ENCODE results near the gene BIRC2.

Gene BIRC2

GRCh38 chr11:102361086-102362031, 14.3 kb downstream of the BIRC2 start:
- Histone ChIP-seq H2AFZ (ENCODE audit: low read length) (no peak overlapping the region), H2BK120ac (ENCODE audit: low read depth, low read length) (no peak overlapping the region), H3K4me1 (ENCODE audit: control insufficient read depth in 2 of 2, insufficient read depth in 1 of 2, low read depth in 1 of 2, low read length in 2 of 2) (no peaks in the 10 kb centered on the region), H2BK12ac (ENCODE audit: low read length) (no peak overlapping the region), H3K9me3 (replicated peaks in 1 of 2; ENCODE audit: control insufficient read depth in 2 of 2, insufficient read depth in 1 of 2, low read depth in 1 of 2, low read length in 2 of 2) (peaks cover 0 to 26% of the 10 kb centered on the region in 2 donors), H3K79me1 (ENCODE audit: low read depth, low read length) (no peaks in the 10 kb centered on the region), H3K23ac (ENCODE audit: low read depth, low read length, poor library complexity) (no peak overlapping the region), H3K27me3 (ENCODE audit: control insufficient read depth in 3 of 3, insufficient read depth in 3 of 3, low read depth in 1 of 3, low read length in 3 of 3) (no peaks in the 10 kb centered on the region), H3K4me3 (ENCODE audit: low read length in 2 of 2) (no peak overlapping the region), H2AK5ac (ENCODE audit: low read depth, low read length) (no peak overlapping the region), H4K8ac (ENCODE audit: low read depth, low read length) (no peak overlapping the region), H3K9ac (ENCODE audit: low read depth, low read length, poor library complexity) (no peak overlapping the region), H3K14ac (ENCODE audit: low read length) (no peak overlapping the region), H3K27ac (replicated peaks; ENCODE audit: low read length) (no peak overlapping the region), H3K4ac (ENCODE audit: low read length) (no peak overlapping the region), H2BK15ac (ENCODE audit: low read length) (no peak overlapping the region), H4K91ac (ENCODE audit: low read depth, low read length, poor library complexity) (no peak overlapping the region), H3K4me2 (ENCODE audit: insufficient read depth, low read length, poor library complexity, severe bottlenecking) (no peak overlapping the region), H3K36me3 (replicated peaks in 1 of 2; ENCODE audit: control insufficient read depth in 2 of 2, insufficient read depth in 2 of 2, low read length in 2 of 2) (peaks cover 8 to 90% of the 10 kb centered on the region in 2 donors), H3K18ac (ENCODE audit: low read length) (no peak overlapping the region), H2BK5ac (ENCODE audit: low read length) (no peak overlapping the region)
- no peak for DNase-seq (ENCODE audit: low spot score)
- no CpG with 5 or more reads among the region's 5 CpGs for WGBS, 2 donors (ENCODE audit: extremely low coverage in 2 of 2, insufficient read length in 2 of 2, insufficient replicate concordance in 1 of 2)

DNA sequence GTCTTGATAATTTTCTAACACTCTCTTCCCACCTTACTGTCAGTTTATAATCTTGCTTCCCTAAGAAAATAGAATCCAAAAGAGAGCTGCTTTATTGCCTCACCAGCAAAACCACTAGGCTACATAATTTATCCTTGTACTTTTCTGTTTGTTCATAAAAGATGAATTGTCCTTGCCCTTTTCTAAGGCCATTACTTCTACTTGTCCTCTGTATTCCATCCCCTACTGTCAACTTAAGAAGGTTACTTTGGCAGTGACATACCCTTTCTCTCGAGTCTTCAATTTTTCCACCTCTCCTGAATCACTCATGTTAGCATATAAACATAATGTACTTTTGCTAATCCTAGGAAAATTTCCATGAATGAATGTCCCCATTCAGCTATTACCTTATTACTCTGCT, 18.0 kb downstream of the BIRC2 start:
- Histone ChIP-seq H2AFZ (ENCODE audit: low read length) (no peak overlapping the region), H4K91ac (ENCODE audit: low read depth, low read length, poor library complexity) (no peak overlapping the region), H3K79me1 (ENCODE audit: low read depth, low read length) (no peaks in the 10 kb centered on the region), H3K36me3 (replicated peaks in 1 of 2; ENCODE audit: control insufficient read depth in 2 of 2, insufficient read depth in 2 of 2, low read length in 2 of 2) (peaks cover 11 to 86% of the 10 kb centered on the region in 2 donors), H3K4ac (ENCODE audit: low read length) (no peak overlapping the region), H3K9me3 (replicated peaks in 1 of 2; ENCODE audit: control insufficient read depth in 2 of 2, insufficient read depth in 1 of 2, low read depth in 1 of 2, low read length in 2 of 2) (peaks cover 0 to 5% of the 10 kb centered on the region in 2 donors), H2BK5ac (ENCODE audit: low read length) (no peak overlapping the region), H2BK120ac (ENCODE audit: low read depth, low read length) (no peak overlapping the region), H3K4me3 (ENCODE audit: low read length in 2 of 2) (no peak overlapping the region), H3K27ac (replicated peaks; ENCODE audit: low read length) (no peak overlapping the region), H2BK12ac (ENCODE audit: low read length) (no peak overlapping the region), H3K27me3 (ENCODE audit: control insufficient read depth in 3 of 3, insufficient read depth in 3 of 3, low read depth in 1 of 3, low read length in 3 of 3) (no peaks in the 10 kb centered on the region), H3K18ac (ENCODE audit: low read length) (no peak overlapping the region), H3K4me2 (ENCODE audit: insufficient read depth, low read length, poor library complexity, severe bottlenecking) (no peak overlapping the region), H3K14ac (ENCODE audit: low read length) (no peak overlapping the region), H3K9ac (ENCODE audit: low read depth, low read length, poor library complexity) (no peak overlapping the region), H2BK15ac (ENCODE audit: low read length) (no peak overlapping the region), H3K4me1 (ENCODE audit: control insufficient read depth in 2 of 2, insufficient read depth in 1 of 2, low read depth in 1 of 2, low read length in 2 of 2) (no peaks in the 10 kb centered on the region), H4K8ac (ENCODE audit: low read depth, low read length) (no peak overlapping the region), H3K23ac (ENCODE audit: low read depth, low read length, poor library complexity) (no peak overlapping the region), H2AK5ac (ENCODE audit: low read depth, low read length) (no peak overlapping the region)
- DNase-seq (ENCODE audit: low spot score) = no peak
- no CpG with 5 or more reads among the region's 1 CpG for WGBS, 2 donors (ENCODE audit: extremely low coverage in 2 of 2, insufficient read length in 2 of 2, insufficient replicate concordance in 1 of 2)

DNA sequence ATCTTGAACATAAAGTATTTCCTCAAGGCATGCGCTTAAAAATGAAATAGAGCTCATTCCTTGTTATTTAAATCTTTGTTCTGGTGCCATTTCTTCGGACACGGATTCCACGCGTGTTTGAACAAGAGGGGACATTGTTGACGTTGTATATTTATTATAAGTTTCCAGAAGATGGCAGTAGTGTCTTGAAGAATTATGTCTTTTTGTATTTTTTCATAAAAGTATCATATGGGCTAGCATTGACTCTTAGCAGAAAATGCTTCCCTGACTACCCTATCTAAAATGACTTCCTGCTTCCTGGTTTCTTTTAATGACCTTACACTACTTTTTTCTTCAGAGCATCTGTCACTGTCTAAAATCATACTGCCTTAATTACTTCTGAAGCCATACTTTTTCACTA, 20.4 kb downstream of the BIRC2 start:
- Histone ChIP-seq H3K27me3 (ENCODE audit: control insufficient read depth in 3 of 3, insufficient read depth in 3 of 3, low read depth in 1 of 3, low read length in 3 of 3) (no peaks in the 10 kb centered on the region), H3K4me1 (ENCODE audit: control insufficient read depth in 2 of 2, insufficient read depth in 1 of 2, low read depth in 1 of 2, low read length in 2 of 2) (no peaks in the 10 kb centered on the region), H3K4me2 (ENCODE audit: insufficient read depth, low read length, poor library complexity, severe bottlenecking) (no peak overlapping the region), H3K18ac (ENCODE audit: low read length) (no peak overlapping the region), H3K14ac (ENCODE audit: low read length) (no peak overlapping the region), H3K4me3 (ENCODE audit: low read length in 2 of 2) (no peak overlapping the region), H3K4ac (ENCODE audit: low read length) (no peak overlapping the region), H4K91ac (ENCODE audit: low read depth, low read length, poor library complexity) (no peak overlapping the region), H2AK5ac (ENCODE audit: low read depth, low read length) (no peak overlapping the region), H2AFZ (ENCODE audit: low read length) (no peak overlapping the region), H3K9me3 (replicated peaks in 1 of 2; ENCODE audit: control insufficient read depth in 2 of 2, insufficient read depth in 1 of 2, low read depth in 1 of 2, low read length in 2 of 2) (peaks cover 0 to 5% of the 10 kb centered on the region in 2 donors), H2BK12ac (ENCODE audit: low read length) (no peak overlapping the region), H2BK5ac (ENCODE audit: low read length) (no peak overlapping the region), H3K27ac (replicated peaks; ENCODE audit: low read length) (no peak overlapping the region), H2BK120ac (ENCODE audit: low read depth, low read length) (no peak overlapping the region), H3K23ac (ENCODE audit: low read depth, low read length, poor library complexity) (no peak overlapping the region), H4K8ac (ENCODE audit: low read depth, low read length) (no peak overlapping the region), H2BK15ac (ENCODE audit: low read length) (no peak overlapping the region), H3K36me3 (replicated peaks in 1 of 2; ENCODE audit: control insufficient read depth in 2 of 2, insufficient read depth in 2 of 2, low read length in 2 of 2) (peaks cover 11 to 63% of the 10 kb centered on the region in 2 donors), H3K79me1 (ENCODE audit: low read depth, low read length) (no peaks in the 10 kb centered on the region), H3K9ac (ENCODE audit: low read depth, low read length, poor library complexity) (no peak overlapping the region)
- DNase-seq (ENCODE audit: low spot score) = no peak
- WGBS, 2 donors (ENCODE audit: extremely low coverage in 2 of 2, insufficient read length in 2 of 2, insufficient replicate concordance in 1 of 2) = no CpG with 5 or more reads among the region's 6 CpGs

DNA sequence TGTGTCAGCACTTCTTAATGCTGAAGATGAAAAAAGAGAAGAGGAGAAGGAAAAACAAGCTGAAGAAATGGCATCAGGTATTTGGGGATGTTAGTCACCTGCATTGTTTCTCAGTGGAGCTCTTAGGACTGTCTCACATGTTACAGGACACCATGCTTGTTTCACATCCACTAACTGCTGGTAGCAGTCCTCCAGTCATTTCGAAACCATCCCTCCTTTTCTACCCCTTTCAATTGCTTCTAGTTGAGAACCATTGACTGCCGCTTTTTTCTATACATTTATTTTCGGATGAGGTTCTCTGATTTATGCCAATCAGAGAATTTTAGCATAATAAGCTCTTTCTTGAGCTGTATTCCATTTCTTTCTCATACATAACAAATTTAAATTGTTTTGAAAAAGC, 21.5 kb downstream of the BIRC2 start:
- H3K27me3 ChIP-seq (ENCODE audit: control insufficient read depth in 3 of 3, insufficient read depth in 3 of 3, low read depth in 1 of 3, low read length in 3 of 3) = no peaks in the 10 kb centered on the region
- peaks cover 11 to 52% of the 10 kb centered on the region in 2 donors for H3K36me3 ChIP-seq (replicated peaks in 1 of 2; ENCODE audit: control insufficient read depth in 2 of 2, insufficient read depth in 2 of 2, low read length in 2 of 2)
- DNase-seq (ENCODE audit: low spot score) = no peak
- H3K18ac ChIP-seq (ENCODE audit: low read length) = no peak overlapping the region
- H2BK15ac ChIP-seq (ENCODE audit: low read length) = no peak overlapping the region
- no peak overlapping the region for H3K27ac ChIP-seq (replicated peaks; ENCODE audit: low read length)
- H2BK120ac ChIP-seq (ENCODE audit: low read depth, low read length) = no peak overlapping the region
- H3K23ac ChIP-seq (ENCODE audit: low read depth, low read length, poor library complexity) = no peak overlapping the region
- no peak overlapping the region for H3K4me2 ChIP-seq (ENCODE audit: insufficient read depth, low read length, poor library complexity, severe bottlenecking)
- no peak overlapping the region for H2AFZ ChIP-seq (ENCODE audit: low read length)
- no peak overlapping the region for H3K4ac ChIP-seq (ENCODE audit: low read length)
- H4K8ac ChIP-seq (ENCODE audit: low read depth, low read length) = no peak overlapping the region
- no CpG with 5 or more reads among the region's 3 CpGs for WGBS, 2 donors (ENCODE audit: extremely low coverage in 2 of 2, insufficient read length in 2 of 2, insufficient replicate concordance in 1 of 2)
- no peak overlapping the region for H2BK5ac ChIP-seq (ENCODE audit: low read length)
- peaks cover 0 to 5% of the 10 kb centered on the region in 2 donors for H3K9me3 ChIP-seq (replicated peaks in 1 of 2; ENCODE audit: control insufficient read depth in 2 of 2, insufficient read depth in 1 of 2, low read depth in 1 of 2, low read length in 2 of 2)
- no peak overlapping the region for H2BK12ac ChIP-seq (ENCODE audit: low read length)
- no peaks in the 10 kb centered on the region for H3K79me1 ChIP-seq (ENCODE audit: low read depth, low read length)
- H4K91ac ChIP-seq (ENCODE audit: low read depth, low read length, poor library complexity) = no peak overlapping the region
- no peaks in the 10 kb centered on the region for H3K4me1 ChIP-seq (ENCODE audit: control insufficient read depth in 2 of 2, insufficient read depth in 1 of 2, low read depth in 1 of 2, low read length in 2 of 2)
- no peak overlapping the region for H2AK5ac ChIP-seq (ENCODE audit: low read depth, low read length)
- no peak overlapping the region for H3K9ac ChIP-seq (ENCODE audit: low read depth, low read length, poor library complexity)
- H3K4me3 ChIP-seq (ENCODE audit: low read length in 2 of 2) = no peak overlapping the region
- H3K14ac ChIP-seq (ENCODE audit: low read length) = no peak overlapping the region

Measured in neuronal stem cell (in vitro differentiated cells).